ENCODE results near the gene PDP2. TPM values are rescaled to one million over a fixed set of nuclear protein-coding genes. Genes with fewer than 3 reads are reported as not detected.

PDP2 gene
- total and polyA plus RNA-seq, 9 of the 15 experiments (the other 6 are each of a cell fraction or from before 2014, with no cell fraction given): 2.5 to 24.3 (median 7.2) TPM

DNA sequence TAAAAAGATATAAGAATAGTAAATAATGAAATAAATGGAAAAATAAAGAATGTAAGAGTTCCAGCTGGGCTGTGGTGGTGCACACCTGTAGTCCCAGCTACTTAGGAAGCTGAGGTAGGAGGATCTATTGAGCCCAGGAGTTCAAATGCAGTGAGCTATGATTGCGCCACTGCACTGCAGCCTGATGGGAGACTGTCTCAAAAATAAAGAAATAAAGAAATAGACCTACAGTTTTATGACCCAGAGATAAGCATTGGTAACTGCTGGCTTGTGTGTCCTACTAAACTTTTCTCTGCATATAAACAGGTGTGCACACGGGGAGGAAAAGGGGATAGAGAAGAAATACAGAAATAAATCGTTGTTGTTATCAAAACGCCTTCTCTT lies 7.8 kb upstream of the PDP2 start (continued):
- TF ChIP-seq, protein P1, sequence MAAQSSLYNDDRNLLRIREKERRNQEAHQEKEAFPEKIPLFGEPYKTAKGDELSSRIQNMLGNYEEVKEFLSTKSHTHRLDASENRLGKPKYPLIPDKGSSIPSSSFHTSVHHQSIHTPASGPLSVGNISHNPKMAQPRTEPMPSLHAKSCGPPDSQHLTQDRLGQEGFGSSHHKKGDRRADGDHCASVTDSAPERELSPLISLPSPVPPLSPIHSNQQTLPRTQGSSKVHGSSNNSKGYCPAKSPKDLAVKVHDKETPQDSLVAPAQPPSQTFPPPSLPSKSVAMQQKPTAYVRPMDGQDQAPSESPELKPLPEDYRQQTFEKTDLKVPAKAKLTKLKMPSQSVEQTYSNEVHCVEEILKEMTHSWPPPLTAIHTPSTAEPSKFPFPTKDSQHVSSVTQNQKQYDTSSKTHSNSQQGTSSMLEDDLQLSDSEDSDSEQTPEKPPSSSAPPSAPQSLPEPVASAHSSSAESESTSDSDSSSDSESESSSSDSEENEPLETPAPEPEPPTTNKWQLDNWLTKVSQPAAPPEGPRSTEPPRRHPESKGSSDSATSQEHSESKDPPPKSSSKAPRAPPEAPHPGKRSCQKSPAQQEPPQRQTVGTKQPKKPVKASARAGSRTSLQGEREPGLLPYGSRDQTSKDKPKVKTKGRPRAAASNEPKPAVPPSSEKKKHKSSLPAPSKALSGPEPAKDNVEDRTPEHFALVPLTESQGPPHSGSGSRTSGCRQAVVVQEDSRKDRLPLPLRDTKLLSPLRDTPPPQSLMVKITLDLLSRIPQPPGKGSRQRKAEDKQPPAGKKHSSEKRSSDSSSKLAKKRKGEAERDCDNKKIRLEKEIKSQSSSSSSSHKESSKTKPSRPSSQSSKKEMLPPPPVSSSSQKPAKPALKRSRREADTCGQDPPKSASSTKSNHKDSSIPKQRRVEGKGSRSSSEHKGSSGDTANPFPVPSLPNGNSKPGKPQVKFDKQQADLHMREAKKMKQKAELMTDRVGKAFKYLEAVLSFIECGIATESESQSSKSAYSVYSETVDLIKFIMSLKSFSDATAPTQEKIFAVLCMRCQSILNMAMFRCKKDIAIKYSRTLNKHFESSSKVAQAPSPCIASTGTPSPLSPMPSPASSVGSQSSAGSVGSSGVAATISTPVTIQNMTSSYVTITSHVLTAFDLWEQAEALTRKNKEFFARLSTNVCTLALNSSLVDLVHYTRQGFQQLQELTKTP (IDR thresholded peaks at IDR 0.05; ENCODE audit: low read depth in 1 of 2, partially characterized antibody in 2 of 2): no peak

DNA sequence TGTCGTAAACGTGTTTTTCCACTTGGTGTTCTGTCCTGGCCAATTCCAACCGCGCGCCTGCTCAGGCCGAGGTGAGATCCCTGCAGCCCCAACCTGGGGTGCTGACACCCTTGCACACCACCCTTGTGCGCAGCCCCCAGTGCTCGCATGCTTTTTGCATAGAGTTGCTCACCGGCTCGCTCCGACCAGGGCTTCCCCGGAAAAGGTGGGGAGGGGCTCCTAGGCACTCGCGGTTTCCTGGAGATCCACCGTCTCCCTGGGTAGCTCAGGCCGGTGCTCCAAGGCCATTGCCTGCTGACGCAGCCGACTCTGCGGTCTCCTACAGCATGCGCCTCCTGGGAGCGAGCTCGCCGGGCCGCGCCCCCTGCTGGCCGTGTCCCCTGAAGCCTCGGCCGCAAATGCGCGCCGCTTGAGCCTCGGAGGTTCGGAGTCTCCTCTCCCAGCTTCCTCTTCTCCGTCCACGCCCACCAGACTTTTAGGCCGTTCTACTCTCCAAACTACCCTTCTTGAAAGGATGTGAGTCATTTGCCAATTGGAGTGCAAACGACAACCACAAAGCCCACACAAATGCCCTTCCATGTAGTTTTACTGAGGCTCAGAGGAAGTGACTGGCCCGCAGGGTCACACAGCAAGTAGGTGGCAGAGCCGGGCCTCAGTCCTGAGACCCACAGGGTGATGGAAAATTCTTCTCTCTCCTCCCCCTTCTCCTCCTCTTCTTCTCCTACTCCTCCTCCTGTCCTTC lies 7.2 kb upstream of the PDP2 start:
- ATAC-seq (peak; percentile 98), FAIRE-seq (peak; percentile 74), DNase-seq (ENCODE audit: extremely low read depth in 1 of 4, low spot score in 3 of 4) (peak; percentile 81 to 95 (median 86))
- Histone ChIP-seq H3K27ac (ENCODE audit: extremely low read depth, low read depth, low read length) (peak overlapping the region; percentile 68), H3K4me3 (peak overlapping the region; percentile 20), H3K9me1 (ENCODE audit: control insufficient read depth, insufficient read depth, low read length) (no peaks in the 10 kb centered on the region), H3K9me3 (replicated peaks; ENCODE audit: control insufficient read depth, insufficient read depth, low read depth, low read length) (no peaks in the 10 kb centered on the region), H4K20me1 (replicated peaks; ENCODE audit: control insufficient read depth, insufficient read depth, low read length) (no peaks in the 10 kb centered on the region), H3K4me2 (ENCODE audit: insufficient read depth, low read length) (peak overlapping the region; percentile 84), H3K79me2 (ENCODE audit: control insufficient read depth, insufficient read depth, low read length) (no peaks in the 10 kb centered on the region), H2AFZ (ENCODE audit: low read depth, low read length) (peak overlapping the region; percentile 92), H3K4me1 (replicated peaks in 1 of 2; ENCODE audit: control insufficient read depth in 2 of 2, insufficient read depth in 2 of 2, low read length in 2 of 2) (peaks cover 6 to 16% of the 10 kb centered on the region in 2 experiments; a peak in 4 of 5 replicates), H3K27me3 (ENCODE audit: control insufficient read depth in 2 of 2, insufficient read depth in 2 of 2, low read length in 2 of 2) (no peaks in the 10 kb centered on the region), H3K36me3 (ENCODE audit: control insufficient read depth, insufficient read depth, low read length) (no peaks in the 10 kb centered on the region), H3K9ac (ENCODE audit: insufficient read depth in 1 of 2, low read depth in 2 of 2, low read length in 2 of 2) (peak overlapping the region; percentile 66 to 88)
- CTCF ChIA-PET (ENCODE audit: low intra/inter-chr PET ratio): interaction anchor here (0.7 kb wide), 1 partner anchor 281 kb away, joined by 3 read pairs; no protein-coding TSS in a partner anchor
- intact Hi-C loops (cut with micrococcal nuclease) (loop anchor here (2.0 kb wide), 1 partner anchor 212 kb away; no protein-coding TSS in a partner anchor), in situ Hi-C loops (cut with MboI) (no loop called here)
- TSS peak; percentile 76 for BruUV-seq (replicated peaks)
- 5% methylated on average over 31 of the region's 39 CpGs for WGBS (ENCODE audit: insufficient coverage, low coverage, missing lambda C conversion rate)
- POLR2A ChIA-PET: interaction anchor here (0.5 to 1.2 kb wide), 8 partner anchors 9 to 467 kb away, joined by 3 to 4 read pairs (median 3); no protein-coding TSS in a partner anchor
- TF ChIP-seq, protein P2, sequence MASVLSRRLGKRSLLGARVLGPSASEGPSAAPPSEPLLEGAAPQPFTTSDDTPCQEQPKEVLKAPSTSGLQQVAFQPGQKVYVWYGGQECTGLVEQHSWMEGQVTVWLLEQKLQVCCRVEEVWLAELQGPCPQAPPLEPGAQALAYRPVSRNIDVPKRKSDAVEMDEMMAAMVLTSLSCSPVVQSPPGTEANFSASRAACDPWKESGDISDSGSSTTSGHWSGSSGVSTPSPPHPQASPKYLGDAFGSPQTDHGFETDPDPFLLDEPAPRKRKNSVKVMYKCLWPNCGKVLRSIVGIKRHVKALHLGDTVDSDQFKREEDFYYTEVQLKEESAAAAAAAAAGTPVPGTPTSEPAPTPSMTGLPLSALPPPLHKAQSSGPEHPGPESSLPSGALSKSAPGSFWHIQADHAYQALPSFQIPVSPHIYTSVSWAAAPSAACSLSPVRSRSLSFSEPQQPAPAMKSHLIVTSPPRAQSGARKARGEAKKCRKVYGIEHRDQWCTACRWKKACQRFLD (CRISPR knock-in tag; IDR thresholded peaks at IDR 0.05): peak; percentile 68
- TF ChIP-seq, protein P3, sequence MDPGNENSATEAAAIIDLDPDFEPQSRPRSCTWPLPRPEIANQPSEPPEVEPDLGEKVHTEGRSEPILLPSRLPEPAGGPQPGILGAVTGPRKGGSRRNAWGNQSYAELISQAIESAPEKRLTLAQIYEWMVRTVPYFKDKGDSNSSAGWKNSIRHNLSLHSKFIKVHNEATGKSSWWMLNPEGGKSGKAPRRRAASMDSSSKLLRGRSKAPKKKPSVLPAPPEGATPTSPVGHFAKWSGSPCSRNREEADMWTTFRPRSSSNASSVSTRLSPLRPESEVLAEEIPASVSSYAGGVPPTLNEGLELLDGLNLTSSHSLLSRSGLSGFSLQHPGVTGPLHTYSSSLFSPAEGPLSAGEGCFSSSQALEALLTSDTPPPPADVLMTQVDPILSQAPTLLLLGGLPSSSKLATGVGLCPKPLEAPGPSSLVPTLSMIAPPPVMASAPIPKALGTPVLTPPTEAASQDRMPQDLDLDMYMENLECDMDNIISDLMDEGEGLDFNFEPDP (CRISPR knock-in tag; IDR thresholded peaks at IDR 0.05): no peak
- TF ChIP-seq ERF (CRISPR knock-in tag; IDR thresholded peaks at IDR 0.05) (0 out of 2 replicates have a peak, but pooled peaks have one; percentile 40), TRIM24 (IDR thresholded peaks at IDR 0.05) (no peak), GATAD2A (IDR thresholded peaks at IDR 0.05) (0 out of 2 replicates have a peak, but pooled peaks have one; percentile 75), ATF1 (CRISPR knock-in tag; IDR thresholded peaks at IDR 0.05) (no peak), ATF1 (tag; IDR thresholded peaks at IDR 0.05) (peak; percentile 88), CCAR2 (IDR thresholded peaks at IDR 0.05; ENCODE audit: low read depth, low read length) (no peak), TBL1XR1 (IDR thresholded peaks at IDR 0.05; ENCODE audit: low read length in 2 of 2) (0 out of 4 replicates have a peak, but pooled peaks have one; percentile 36 to 46), CREM (IDR thresholded peaks at IDR 0.05; ENCODE audit: low read depth) (peak; percentile 81)
- TF ChIP-seq, protein P4, sequence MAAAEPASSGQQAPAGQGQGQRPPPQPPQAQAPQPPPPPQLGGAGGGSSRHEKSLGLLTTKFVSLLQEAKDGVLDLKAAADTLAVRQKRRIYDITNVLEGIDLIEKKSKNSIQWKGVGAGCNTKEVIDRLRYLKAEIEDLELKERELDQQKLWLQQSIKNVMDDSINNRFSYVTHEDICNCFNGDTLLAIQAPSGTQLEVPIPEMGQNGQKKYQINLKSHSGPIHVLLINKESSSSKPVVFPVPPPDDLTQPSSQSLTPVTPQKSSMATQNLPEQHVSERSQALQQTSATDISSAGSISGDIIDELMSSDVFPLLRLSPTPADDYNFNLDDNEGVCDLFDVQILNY (CRISPR knock-in tag; IDR thresholded peaks at IDR 0.05): peak; percentile 67; the same call in 1 of the 2 replicates

Data from K562 (cell line).